GF-D8 (cell line): ENCODE data around the gene TMEFF2.
"Not testable (repeated sequence)": the region's sequence is repeated elsewhere in the genome, so short reads cannot be mapped to it uniquely, and the experiment has no call there.

Experiments
- DNase-seq: peaks from one replicate; lab custom pipeline; 2025; lab: John Stamatoyannopoulos, UW

TMEFF2 gene

GRCh38 chr2:191931329-191931728 is 263.4 kb downstream of the TMEFF2 start:
- no peak for DNase-seq

GRCh38 chr2:191930205-191930604 is 264.5 kb downstream of the TMEFF2 start:
- DNase-seq: no peak

- no peak for DNase-seq
Observed at GRCh38 chr2:191929288-191929687, 265.4 kb downstream of the TMEFF2 start.

- no peak for DNase-seq
Observed at GRCh38 chr2:191927991-191928390, 266.7 kb downstream of the TMEFF2 start.

- DNase-seq: no peak
Observed at GRCh38 chr2:191927319-191927867, 267.3 kb downstream of the TMEFF2 start.

GRCh38 chr2:191926671-191927070 is 268.1 kb downstream of the TMEFF2 start:
- no peak for DNase-seq

GRCh38 chr2:191923652-191923997 is 271.1 kb downstream of the TMEFF2 start:
- DNase-seq: no peak

- no peak for DNase-seq
Observed at GRCh38 chr2:191922736-191923651, 271.7 kb downstream of the TMEFF2 start.

- DNase-seq: not testable (repeated sequence)
Observed at GRCh38 chr2:191921650-191922049, 273.1 kb downstream of the TMEFF2 start.

GRCh38 chr2:191920502-191920901 is 274.2 kb downstream of the TMEFF2 start:
- no peak for DNase-seq

GRCh38 chr2:191917967-191918651 is 276.6 kb downstream of the TMEFF2 start:
- DNase-seq: no peak

GRCh38 chr2:191917430-191917881 is 277.3 kb downstream of the TMEFF2 start:
- DNase-seq: no peak

- DNase-seq: no peak
Observed at GRCh38 chr2:191916826-191917225, 277.9 kb downstream of the TMEFF2 start.

GRCh38 chr2:191915750-191916149 is 279.0 kb downstream of the TMEFF2 start:
- DNase-seq: no peak

GRCh38 chr2:191913796-191914195 is 280.9 kb downstream of the TMEFF2 start:
- no peak for DNase-seq

- DNase-seq: no peak
Observed at GRCh38 chr2:191912764-191913163, 282.0 kb downstream of the TMEFF2 start.

GRCh38 chr2:191910518-191910917 is 284.2 kb downstream of the TMEFF2 start:
- no peak for DNase-seq

- DNase-seq: no peak
Observed at GRCh38 chr2:191908874-191909273, 285.9 kb downstream of the TMEFF2 start.

GRCh38 chr2:191907545-191907944 is 287.2 kb downstream of the TMEFF2 start:
- DNase-seq: no peak

- no peak for DNase-seq
Observed at GRCh38 chr2:191907091-191907490, 287.6 kb downstream of the TMEFF2 start.

GRCh38 chr2:191905336-191905735 is 289.4 kb downstream of the TMEFF2 start:
- DNase-seq: no peak

- no peak for DNase-seq
Observed at GRCh38 chr2:191901031-191901430, 293.7 kb downstream of the TMEFF2 start.

GRCh38 chr2:191899410-191899809 is 295.3 kb downstream of the TMEFF2 start:
- no peak for DNase-seq
